HL-60 (cell line): ENCODE data around the gene SLC26A2.

Experiments
- CTCF ChIP-seq: IDR thresholded peaks from one replicate; pipeline ENCODE4 v1.5.1; 2011; ENCODE audit warnings: low read length, control low read depth, inconsistent platforms; ENCODE audit not compliant: insufficient read depth
- POLR2AphosphoS5 ChIP-seq: IDR thresholded peaks from 2 replicates; pipeline ENCODE4 v1.6.1; 2012; ENCODE audit warnings: low read depth
- SPI1 ChIP-seq: IDR thresholded peaks from 2 replicates; pipeline ENCODE4 v1.6.1; 2012; ENCODE audit warnings: low read depth, mild to moderate bottlenecking, borderline replicate concordance

DNA sequence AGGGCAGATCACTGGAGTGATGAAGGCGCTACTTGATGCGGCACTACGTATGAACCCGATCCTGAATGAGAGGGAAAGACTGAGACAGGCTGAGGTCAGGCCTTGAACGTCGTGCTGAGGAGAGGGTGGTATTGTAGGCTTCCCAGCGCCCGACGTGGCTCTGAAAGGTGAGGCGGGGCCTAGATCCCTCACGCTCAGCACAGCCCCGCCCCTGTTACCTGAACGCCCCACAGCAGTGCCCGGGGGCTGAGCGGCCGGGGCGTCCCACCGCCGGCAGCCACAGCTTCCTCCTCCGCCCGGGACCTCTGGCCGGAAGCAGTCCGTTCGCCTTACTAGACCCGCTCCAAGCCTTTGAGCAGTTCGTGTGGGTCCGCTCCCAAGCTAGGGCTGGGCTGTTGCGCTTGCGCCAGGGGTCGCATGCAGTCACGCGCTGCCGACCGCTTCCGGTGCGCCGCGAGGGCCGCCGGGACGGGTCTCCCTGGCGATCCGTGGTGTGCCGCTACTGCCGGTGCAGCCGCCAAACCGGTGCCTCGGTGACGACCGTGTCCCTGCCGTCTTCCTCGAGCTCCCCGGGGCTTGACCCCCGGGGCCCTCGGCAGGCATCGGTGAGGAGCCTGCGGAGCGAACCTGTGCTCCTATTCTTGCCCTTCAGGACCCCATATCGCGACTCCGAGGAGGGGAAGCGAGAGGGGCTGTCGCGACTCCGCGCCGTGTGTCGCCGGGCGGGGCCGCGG lies 39.9 kb downstream of the SLC26A2 start, which contains the start of the genes HMGXB3 and TIGD6:
- TF ChIP-seq CTCF (no peak), POLR2AphosphoS5 (peak; percentile 80), SPI1 (no peak)
